IPS-NIHi7 (cell line): ENCODE results near the gene FAM227B.
"Not testable (repeated sequence)": the region's sequence is repeated elsewhere in the genome, so short reads cannot be mapped to it uniquely, and the experiment has no call there.

Source experiments
- DNase-seq: peaks from one replicate; pipeline ENCODE4 v3.0.0; 2012; ENCODE audit warnings: mixed read lengths; ENCODE audit errors: extremely low spot score

The FAM227B gene

DNA sequence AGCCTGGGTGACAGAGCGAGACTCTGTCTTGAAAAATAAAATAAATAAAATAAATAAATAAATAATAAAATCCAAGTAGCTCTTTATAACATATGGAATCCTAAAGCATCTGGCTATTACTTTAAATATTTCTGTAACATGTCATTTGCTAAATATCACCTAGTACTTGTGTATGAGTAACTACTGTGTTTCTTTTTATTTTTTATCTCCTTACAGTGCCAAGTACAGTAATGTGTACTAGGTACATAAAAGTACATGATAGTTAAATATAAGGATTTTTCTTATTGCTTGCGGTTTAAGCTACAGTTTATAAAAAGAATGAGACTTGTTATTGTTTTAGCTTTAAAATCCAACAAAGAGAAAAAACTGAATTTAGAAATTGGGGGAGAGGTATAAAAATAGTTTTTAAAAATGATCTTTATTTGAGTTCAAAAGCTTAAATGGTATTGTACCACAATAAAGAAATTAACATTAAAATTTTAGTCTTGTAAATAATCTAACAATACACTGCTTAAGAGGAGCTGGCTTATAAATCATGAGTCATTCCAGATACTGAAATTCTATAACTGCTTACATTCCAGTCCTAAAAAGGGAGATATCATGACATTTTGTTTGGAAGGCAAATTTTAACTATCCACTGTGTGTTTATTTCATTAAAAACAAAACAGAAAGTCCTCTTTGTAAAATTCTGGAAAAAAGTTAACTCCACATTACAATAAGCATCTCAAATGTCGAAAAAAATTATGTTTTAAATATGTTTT lies 124.4 kb downstream of the FAM227B start:
- no peak for DNase-seq

DNA sequence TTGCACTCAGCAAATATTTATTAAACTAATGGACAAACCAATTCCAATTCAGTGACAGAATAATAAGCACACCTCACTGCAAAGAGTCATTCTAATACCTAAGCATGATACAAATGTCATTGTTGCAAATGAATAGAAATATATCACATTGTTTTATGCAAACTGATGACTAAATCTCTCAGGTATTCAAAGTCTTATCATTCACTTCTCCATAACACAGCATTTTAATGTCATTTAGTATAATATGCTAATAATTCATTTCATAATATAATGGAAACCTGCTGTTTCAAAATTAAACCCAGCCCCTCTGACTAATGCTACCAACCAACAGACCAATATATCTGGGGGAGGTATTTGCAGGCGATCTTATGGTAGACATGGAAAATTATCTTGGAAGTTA lies 125.8 kb downstream of the FAM227B start:
- DNase-seq = no peak

DNA sequence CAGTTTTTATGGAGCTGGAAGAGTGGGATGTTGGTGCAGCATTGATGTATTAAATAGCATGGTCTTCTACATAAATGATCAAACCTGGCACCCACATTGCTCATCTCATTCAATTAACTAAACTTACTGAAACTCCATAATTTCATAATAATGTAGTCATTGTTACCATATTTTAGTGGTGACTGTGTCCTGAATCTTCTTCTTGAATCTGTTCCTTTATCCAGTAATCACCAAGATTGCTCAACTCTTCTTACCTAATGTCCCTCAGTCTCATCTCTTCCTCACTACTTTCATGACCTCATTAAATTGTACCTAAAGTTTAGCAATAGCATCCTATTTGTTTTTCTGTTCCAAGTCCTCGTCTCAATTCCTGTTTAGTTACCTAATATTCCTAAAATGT lies 127.8 kb downstream of the FAM227B start:
- no peak for DNase-seq

DNA sequence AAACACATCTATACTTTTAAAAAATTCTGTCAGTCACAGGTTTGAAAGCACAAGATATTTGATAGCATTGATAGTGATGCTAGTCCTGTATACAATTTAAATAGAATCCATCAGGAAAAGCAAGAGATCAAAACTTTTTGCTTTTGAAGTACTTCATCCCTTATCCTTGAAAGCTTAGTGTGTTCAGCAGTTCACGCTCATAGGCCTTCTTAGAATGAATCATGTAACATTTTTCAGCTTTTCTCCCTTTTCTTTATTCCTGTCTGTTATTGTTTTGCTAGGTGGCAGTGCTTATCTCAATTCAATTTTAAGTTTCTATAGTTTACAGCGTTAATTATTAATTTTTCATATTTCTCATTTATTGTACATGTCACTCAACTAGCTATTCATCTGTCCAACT lies 128.5 kb downstream of the FAM227B start:
- no peak for DNase-seq

DNA sequence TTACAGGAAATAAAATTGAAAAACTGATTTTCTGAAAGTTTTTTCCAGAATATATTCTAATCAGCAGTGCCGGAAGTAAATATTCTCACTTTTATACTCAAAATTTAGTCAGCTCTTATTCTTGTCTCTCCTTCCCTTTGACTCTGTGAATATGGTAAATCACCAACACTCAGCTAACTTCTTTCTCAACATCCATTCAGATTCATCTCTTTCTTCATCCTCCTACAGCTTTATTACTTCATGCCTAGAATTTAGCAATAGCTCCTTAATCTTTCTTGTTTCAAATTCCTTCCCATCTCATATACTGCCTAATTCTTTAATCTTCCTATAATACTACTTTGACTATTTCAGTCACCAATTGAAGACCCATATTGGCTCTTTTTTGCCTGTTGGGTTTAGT lies 129.7 kb downstream of the FAM227B start:
- DNase-seq = no peak

DNA sequence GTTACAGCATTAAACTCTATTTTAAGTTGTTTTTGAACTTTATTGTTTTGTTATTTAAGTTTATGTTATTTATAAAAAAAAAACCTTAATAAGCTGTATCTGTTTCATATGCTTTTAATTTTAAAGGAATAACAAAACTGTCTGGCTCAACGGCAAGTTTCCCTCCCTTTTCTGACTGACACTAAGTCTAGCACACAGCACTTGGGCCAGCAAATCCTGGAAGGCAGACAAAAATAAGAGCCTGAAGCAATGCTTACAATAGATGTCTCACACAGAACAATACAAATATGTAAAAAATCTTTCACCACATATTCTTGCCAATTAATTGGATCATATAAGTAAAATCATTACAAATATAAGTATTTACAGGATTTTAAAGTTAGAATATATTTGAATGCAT lies 135.2 kb downstream of the FAM227B start:
- DNase-seq = not testable (repeated sequence)

DNA sequence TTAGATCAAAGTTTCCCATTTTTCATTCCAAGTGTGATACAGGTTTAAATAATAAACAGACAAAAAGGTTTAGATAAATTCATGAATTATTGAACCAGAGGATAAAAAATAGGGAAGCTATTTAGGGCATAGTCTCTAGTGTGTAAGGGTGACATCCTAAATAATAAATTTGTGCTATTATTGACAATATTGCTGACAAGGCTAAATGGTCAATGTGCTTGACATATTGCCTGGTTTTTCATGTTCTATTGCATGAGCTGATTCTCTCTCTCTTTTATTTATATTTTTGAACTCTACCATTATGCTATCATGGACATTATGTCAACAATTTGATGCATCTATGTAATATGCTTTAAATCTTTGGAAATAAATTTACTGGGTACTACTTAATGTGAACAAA lies 141.6 kb downstream of the FAM227B start:
- not testable (repeated sequence) for DNase-seq

DNA sequence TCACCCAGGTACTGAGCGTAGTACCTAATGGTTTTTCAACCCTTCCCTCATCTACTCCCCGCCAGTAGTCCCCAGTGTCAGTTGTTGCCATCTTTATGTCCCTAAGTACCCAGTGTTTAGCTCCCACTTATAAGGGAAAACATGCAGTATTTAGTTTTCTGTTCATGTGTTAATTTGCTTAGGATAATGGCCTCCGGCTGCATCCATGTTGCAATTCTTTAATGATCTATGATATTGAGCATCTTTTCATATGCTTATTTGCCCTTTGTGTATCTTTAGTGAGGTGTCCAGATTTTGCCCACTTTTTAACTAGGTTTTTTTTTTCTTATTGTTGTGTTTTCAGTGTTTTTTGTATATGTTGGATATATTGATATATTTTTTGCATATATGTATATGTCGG lies 142.6 kb downstream of the FAM227B start:
- not testable (repeated sequence) for DNase-seq

DNA sequence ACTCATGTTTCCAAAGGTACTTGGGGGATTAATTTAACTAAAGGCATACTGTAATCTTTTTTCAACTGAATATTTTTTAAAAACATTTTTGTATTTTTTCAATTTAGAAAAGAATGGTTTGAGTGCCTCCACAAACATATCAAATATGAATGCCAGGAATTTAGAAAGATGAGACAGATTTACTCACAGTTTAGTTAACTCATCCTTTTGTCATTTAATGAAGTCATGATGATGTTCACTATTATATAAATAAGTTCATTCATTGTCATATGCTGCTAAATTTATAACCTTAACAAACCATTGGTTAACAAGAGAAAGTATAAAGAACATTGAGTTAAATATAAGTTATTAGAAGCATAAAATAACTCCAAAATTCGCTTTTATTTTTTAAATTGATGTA lies 147.6 kb downstream of the FAM227B start:
- DNase-seq = no peak

DNA sequence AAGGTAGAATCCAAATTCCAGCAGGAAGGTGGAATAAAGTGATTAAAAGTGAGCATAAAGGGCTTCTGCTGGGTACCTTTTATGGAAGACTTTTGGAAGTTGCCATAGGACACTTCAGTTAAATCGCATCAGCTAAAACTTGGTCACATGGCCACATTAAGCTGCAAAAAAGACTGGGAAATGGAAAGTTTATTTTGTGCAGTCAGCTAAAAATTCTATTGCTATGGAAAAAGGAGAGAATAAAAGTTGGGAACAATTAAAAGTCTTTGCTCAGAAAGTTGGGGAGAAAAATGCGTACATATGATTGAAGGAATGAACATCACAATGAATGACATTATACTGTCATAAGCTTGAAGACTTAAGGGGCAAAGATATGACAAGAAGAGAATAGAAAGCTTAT lies 148.3 kb downstream of the FAM227B start:
- no peak for DNase-seq

DNA sequence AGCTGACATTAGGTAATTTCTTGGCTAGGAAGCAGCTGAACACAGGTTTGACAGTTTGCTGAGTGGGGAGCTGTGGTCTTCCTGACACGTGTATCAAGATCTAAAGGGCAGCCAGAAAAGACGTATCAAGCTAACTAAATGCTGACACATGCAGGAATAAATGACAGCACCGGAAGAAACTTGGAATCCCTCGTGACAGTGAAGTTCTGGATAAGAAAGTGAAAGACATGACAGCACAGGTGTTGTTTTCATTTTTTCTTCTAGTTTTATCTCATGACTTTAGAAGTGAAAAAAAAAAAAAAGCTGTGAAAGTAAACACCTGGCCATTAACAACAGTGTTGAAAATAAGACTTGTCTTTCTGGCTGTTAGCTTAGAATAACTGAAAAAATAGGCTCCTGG lies 148.9 kb downstream of the FAM227B start:
- no peak for DNase-seq

DNA sequence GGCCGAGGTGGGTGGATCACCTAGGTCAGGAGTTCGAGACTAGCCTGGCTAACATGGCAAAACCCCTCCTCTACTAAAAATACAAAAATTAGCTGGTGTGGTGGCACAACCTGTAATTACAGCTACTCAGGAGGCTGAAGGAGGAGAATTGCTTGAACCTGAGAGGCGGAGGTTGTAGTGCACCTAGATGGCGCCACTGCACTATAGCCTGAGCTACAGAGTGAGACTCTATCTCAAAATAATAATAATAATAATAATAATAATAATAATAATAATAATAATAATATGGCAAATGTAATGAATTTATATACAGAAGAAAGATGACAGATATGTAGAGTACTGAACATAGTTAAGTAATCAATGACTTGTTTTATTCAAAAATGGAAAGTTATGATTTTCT lies 149.4 kb downstream of the FAM227B start:
- DNase-seq = not testable (repeated sequence)

DNA sequence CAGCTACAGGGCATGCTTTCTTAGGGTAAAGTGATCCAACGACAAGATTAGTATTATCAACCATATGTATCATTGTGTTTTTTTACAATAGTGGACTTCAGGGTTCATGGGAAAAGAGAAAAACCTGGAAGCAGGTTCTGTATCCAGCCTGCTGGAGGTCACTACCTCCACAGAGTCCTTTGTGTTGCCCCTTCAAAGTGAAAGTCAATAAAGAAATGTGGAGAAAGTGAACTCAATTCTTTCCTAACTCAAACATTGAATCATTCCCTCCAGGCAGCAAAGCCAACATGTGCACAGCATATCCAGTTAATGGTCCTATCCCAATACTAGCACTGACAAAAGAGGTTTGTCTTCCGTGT lies 152.2 kb downstream of the FAM227B start:
- no peak for DNase-seq

DNA sequence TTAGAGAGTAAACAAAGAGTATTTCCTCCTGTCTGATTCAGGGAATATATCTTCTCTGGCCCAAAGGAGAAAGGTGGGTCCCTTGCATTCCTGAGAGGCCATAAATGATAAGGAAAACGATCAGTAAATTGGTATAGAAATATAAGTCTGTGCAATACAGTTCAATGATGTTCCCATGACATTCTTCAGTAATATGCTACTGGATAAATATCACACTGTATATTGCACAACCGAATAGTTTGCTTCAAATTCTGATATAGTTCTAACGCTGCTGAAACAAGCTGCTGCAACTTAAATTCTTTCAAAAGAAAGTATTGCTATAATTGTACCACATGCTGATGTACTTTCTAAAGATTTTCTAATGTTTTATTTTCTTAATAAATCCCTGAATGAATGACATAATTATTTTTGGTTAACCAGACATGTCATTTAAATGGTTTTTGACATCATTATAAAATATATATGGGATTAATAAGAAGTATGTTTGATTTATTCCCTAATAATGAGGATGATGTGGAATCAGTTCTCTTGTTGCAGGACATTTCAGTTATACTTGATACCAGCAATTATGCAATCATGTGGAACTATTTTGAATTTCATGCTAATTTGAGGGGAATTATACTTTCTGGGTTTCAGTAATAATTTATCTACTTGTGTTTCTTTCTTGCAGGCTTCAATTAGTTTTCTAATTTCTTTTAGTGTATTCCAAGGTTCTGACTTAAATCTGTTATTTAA lies 152.7 kb downstream of the FAM227B start:
- DNase-seq = no peak

DNA sequence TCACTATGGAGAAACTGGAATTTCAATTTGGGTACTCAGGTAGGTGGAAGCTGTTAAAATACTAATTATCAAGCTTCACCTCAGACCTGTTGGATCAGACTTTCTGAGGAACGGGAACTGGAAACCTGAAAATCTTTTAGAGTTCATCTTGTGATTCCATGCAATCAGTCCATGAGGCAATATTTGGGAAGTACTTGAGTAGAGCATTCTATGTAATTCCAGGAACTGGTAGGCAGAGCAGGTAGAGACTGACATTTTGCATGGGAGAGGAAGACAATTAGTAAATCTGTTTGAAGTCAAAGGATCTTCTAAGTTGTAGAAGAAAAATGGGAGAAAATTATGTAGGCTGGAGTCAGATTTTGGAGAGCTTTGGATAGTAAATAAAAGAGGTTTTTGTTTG lies 154.5 kb downstream of the FAM227B start:
- DNase-seq = no peak

DNA sequence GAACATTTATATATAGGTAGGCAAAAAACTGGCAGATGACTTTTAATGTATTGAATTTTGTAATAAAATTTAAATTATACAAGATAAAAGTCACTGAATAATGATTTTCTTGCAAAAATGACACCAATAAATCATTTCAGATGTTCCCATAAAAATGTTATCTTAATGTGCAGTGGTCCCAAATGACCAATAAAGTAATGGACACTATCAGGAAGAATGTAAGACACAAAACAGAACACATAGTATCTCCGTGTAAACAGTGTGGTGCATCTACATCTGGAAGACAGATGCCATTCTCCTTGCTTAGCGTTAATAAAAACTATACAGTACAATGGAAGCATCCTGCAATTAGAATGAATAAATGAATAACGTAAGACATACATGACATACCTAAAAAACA lies 156.1 kb downstream of the FAM227B start:
- no peak for DNase-seq

DNA sequence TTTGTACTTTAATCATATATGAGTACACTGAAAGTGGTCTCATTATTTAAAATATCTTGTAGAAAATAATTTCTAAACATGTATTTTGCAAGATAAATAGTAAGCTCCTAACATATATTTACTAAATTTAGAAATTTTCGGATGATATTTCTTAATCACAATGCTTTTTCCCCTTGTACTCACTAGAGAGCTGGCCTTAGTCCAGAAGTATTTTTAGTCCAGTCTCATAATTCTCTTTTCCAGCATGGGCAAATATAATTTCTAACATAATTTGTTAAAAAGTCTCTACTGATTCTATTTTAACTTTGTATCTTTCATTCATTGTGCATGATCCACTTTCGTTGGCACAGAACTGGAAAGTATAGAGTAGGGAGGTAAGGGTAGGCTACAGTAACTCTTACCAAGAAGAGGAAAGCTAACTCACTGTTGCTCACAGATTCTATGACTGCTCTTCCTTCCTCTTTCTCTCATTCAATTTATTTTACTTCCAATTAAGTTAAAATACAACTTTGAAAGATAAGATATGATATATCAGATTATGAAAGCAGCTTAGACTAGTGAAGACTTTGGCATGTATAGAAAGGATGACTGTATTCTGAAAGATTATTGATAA lies 158.3 kb downstream of the FAM227B start:
- no peak for DNase-seq

DNA sequence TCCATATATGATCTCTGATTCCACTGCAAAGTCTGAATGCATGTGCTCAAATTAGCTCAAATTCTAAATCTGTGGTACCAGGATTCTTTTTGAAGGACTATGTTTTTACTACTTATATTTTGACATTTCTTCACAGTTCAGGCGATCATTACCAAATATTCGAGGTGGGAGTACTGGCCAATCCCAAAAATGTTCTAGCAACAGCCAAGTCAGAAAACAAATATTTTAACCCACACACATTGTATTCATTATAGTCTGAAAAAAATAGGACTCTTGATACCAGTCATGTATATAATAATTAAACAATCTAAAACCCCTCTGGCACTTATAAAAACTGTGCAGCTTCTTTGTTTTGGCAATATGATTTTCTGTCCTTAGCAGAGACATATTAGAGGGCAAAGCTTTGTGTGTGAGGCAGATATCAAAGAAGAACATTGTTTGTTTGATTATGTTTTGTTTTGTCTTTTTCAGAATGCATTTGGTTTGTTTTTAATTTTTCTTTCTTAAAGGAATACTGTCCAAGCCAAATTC lies 160.1 kb downstream of the FAM227B start:
- DNase-seq = no peak

DNA sequence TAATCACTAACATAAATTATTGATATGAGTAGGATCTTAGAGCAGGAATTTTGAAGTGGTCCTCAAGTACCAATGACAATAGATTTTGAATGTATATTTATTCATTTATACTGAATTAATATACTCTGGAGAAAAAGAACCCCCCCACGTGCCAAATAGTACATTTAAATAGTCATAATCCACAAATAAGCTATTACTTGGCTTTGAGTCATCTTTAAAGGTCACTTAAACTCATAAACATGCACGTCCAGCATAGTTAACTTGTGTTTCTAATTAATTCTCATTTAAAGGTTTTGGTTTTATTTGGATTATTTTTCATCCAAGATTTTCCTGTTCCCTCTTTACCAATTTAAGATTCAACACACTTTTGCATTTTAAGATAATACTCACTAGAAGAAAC lies 162.5 kb downstream of the FAM227B start:
- DNase-seq = no peak

DNA sequence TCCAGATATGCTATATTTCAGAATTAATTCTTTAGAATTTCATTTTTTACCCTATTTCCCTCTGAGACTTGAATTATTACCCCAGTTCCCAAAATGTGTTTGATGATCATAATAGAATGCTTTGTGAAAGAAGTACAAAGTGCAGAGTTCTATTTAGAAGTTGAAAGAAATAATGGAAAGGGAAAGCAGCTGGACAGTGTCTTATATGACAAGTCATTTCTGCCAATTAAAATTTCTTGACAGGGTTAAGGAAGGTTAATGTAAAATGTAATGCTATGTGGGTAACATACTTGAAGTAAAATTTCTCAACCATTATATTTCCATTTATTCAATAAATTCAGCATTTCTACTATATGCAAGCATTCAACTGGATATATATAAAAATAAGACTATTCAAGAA lies 164.5 kb downstream of the FAM227B start:
- no peak for DNase-seq

DNA sequence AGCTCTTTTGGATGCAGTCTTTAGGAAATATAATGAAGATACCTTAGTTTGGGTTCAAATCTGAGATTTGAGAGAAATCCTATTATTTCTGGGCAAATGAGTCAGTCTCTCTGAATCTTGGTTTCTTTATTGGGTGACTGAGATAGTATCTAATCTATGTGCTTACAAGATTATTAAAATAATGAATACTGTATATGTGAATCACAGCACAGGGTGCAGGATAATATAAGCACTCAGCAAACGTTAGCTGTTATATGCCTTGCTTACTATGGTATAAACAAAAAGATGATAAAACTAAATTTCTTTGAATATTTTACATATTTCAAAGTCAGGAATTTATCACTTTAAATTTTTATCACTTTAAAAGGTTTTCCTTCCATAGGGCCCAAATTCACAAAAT lies 168.0 kb downstream of the FAM227B start:
- DNase-seq = no peak

DNA sequence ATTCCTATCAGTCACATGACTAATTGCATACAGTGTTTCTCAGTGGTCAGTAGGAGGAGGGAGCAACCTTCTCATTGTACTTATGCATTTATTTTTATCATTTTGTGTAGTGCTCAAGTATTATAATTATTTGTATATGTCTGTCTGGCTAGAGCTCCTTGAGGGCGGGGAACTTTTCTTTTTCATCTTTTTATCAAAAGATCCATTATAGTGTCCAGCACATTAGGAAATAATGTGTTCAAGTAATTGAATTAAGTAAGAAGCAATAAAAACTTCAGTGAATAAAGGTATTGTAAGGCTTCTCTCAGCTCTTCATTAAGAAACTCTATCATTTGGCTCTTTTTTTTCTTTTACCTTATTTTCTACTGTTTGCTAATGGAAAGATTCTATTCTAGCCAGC lies 178.8 kb downstream of the FAM227B start:
- DNase-seq = no peak

DNA sequence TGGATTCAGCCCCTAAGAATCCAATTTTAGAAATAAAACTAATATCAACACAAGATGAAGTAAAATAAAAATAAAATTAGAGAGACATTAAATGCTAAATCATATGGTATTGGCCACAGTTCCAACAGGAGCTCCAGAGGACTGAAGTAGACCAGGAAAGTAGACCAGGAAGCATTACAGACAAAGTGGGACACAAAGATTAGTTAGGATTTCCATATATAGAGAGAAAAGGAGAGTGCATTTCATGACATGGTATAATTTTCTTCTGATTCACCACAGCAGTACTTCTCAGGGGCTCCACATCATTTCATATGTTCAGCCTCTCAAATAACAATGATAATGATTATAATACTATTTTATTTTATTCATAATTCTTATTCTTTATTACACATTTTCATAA lies 179.3 kb downstream of the FAM227B start:
- DNase-seq = no peak
